ENCODE data around the gene ERGIC1.

ERGIC1 gene

GRCh38 chr5:172901788-172902496, 67.9 kb downstream of the ERGIC1 start:
- no peak for DNase-seq (ENCODE audit: low spot score)

GRCh38 chr5:172902497-172903472, 68.7 kb downstream of the ERGIC1 start:
- DNase-seq (ENCODE audit: low spot score), result no peak

- DNase-seq (ENCODE audit: low spot score), result no peak
Measured at GRCh38 chr5:172903790-172904189, 69.7 kb downstream of the ERGIC1 start.

DNA sequence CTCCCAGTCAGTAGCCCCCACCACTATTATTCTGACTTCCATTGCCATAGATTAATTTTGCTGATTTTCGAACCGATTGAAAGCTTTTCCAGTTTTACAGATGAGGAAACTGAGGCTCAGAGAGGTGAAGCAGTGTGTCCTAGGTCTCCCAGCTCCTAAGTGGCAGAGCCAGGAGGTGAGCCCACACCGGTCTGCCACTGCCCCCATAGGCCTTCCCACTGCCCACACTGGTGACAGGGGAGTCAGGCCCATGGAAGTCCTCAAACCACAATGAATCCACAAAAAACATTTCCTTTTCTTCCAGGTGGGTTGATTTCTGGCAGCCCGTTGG, 70.2 kb downstream of the ERGIC1 start:
- no peak for DNase-seq (ENCODE audit: low spot score)

GRCh38 chr5:172904643-172905345, 70.7 kb downstream of the ERGIC1 start:
- peak; percentile 61 for DNase-seq (ENCODE audit: low spot score)

DNA sequence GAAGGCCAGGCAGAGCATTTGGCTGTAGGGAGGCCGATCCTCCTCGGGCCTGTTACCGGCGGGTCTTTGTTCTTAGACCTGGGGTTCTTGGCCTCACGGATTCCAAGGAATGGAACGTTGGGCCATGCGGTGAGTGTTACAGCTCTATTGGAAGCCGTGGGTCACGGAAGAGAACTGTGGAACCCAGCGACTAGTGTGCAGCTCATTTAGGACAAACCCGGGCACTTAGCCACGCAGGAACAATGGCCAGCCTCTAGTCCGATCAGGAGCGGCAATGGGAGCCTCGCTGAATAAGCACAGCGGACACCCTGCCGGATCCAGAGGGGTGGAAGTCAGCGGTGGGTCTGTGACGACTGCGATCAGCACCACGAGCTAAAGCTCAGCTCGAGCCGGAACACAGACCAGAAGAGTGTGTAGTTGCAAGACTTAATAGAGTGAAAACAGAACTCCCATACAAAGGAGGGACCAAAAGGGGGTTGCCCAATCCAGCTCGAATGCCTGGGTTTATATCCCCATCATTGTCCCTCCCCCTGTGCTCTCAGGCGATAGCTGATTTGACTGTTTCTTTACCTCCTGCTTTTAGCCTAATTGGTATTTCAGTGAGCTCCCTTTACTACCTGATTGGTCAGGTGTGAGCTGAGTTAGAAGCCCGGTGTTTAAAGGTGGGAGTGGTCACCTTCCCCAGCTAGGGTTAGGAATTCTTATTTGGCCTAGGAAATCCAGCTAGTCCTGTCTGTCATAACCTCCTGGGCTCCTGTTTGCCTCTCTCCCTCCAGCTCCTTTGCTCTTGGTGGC, 71.5 kb downstream of the ERGIC1 start:
- DNase-seq (ENCODE audit: low spot score), result no peak

- no peak for DNase-seq (ENCODE audit: low spot score)
Measured at GRCh38 chr5:172906436-172906835, 72.4 kb downstream of the ERGIC1 start.

GRCh38 chr5:172906888-172907287, 72.8 kb downstream of the ERGIC1 start:
- DNase-seq (ENCODE audit: low spot score), result no peak

DNA sequence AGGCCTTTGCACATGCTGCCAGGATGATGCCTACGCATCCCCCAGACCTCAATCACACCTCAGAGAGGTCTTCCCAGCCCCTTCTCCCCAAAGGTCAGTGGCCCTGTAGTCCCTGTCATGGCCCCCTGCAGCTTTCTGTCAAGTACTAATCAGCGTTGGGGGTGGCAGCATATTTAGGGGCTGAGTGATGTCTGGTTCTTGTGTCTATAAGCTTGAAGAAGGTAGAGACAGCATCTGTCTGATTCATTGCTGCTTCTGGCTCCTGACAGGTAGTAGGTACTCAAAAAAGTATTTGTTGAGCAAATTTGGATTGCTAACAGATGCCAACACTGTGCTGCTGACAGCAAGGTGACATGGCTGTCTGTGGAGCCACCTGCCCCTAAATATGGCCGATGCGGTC, 73.6 kb downstream of the ERGIC1 start:
- no peak for DNase-seq (ENCODE audit: low spot score)

GRCh38 chr5:172908662-172909061, 74.6 kb downstream of the ERGIC1 start:
- DNase-seq (ENCODE audit: low spot score), result no peak

DNA sequence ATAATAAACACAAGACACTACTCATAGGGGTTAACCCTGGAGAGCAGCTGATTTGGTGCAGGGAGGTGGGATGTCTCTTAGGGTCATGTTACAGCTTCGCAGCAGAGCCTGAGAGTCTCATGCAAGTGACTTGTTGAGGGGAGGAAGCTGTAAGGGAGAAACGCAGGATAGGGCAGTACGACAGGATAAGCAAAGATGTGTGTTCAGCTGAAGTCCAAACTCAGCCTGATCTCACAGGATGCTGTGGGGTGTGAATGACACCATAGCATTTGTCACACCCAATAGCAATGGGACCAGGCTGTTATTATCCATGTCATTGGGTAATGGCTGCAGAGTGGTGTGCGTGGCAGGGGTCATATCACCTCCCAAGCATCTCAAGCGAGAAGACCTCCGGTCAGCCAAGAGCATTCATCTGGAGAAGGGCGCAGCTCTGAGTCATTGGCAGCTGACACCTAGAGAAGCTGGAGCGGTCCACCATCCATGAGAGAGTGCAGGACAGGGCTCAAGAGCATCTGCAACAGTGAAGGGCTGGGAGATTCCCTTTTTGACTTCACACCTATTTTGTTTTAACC, 76.0 kb downstream of the ERGIC1 start:
- DNase-seq (ENCODE audit: low spot score), result no peak

DNA sequence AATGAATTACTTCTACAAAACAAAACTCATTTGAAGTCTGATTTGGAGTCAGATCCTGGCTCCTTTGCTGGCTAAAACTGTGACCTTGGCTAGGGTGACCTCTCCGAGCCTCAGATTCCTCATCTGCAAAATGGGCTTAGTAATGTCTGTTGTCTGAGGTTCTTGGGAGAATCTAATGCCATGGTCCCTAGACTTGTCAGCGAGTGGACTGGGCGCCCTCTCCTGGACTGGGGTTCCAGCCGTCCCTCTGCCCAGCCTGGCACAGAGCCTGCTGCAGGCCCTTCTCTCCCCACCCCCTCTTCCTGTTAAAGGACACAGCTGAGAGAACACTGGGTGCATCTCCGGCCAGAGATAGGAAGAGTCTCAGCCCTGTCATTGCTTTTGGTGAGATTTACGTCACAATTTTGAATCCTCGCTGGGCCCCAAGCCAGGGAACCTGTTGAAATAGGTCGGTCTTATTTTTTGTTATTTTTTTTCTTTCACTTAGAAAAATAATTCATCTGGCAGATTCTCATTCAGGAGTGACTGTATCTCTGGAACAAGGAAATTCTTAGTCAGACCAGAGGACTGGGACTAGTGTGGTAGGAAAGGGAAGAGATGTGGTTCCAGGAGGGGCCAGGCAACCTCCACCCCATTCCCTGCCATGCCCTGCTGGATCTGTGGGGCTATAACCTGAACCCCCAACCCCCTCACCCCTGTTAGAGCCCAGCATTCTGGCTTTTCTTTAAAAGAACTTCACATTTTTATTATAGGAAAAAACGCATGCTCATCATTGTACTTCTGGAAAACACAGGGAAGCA, 77.0 kb downstream of the ERGIC1 start:
- no peak for DNase-seq (ENCODE audit: low spot score)

GRCh38 chr5:172911628-172911880, 77.5 kb downstream of the ERGIC1 start:
- DNase-seq (ENCODE audit: low spot score), result no peak

DNA sequence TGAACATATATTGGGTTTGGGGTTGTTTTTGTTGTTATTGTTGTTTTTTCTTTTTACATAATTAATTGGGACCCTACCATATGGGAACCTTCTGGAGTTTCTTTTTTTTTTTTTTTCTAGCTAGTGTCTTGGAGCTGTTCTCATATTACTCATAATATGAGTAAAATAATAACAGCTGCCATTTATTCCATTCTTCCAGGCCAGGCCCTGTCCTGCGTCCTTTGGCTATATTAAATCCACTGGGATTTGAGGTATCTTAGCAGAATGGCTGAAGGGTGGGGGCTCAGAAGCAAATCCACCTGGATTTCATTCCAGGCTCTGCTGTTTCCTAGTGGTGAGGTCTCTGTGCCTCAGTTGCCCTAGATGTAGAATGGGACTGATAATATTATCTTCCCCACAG, 77.9 kb downstream of the ERGIC1 start:
- DNase-seq (ENCODE audit: low spot score), result no peak

DNA sequence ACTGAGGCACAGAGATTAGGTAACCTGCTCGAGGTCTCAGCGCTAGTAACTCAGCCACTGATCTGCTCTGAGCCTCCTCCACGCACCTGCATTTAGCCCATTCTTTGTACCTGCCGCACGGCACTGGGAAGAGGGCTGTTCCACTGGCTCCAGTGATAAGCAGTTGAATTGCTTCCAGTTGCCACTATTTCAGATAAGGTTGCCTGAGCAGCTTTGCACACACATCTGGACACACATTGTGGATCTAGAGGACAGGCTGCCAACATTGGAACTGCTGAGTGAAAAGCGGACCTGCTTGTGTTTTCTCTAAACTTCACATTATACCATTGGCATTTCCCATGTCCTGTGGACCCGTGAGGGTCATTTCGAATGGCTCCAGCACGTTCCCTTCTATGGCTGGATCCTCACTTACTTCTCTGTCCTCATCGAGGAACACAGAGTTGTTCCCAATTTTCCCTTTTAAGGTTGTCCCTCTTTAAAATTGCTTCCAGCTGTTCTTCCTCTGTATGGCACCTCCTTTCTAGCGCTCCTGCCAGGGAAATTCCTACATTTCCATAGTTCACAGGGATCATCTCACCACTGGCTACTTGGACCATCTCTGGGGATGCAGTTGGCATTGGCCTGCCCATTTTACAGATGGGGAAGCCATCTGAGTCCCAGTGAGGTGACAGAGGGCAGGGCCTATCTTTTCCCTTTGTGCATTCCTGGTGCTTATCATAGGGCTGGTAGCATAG, 79.2 kb downstream of the ERGIC1 start:
- DNase-seq (ENCODE audit: low spot score), result no peak

- DNase-seq (ENCODE audit: low spot score), result no peak
Measured at GRCh38 chr5:172915514-172915913, 81.5 kb downstream of the ERGIC1 start.

DNA sequence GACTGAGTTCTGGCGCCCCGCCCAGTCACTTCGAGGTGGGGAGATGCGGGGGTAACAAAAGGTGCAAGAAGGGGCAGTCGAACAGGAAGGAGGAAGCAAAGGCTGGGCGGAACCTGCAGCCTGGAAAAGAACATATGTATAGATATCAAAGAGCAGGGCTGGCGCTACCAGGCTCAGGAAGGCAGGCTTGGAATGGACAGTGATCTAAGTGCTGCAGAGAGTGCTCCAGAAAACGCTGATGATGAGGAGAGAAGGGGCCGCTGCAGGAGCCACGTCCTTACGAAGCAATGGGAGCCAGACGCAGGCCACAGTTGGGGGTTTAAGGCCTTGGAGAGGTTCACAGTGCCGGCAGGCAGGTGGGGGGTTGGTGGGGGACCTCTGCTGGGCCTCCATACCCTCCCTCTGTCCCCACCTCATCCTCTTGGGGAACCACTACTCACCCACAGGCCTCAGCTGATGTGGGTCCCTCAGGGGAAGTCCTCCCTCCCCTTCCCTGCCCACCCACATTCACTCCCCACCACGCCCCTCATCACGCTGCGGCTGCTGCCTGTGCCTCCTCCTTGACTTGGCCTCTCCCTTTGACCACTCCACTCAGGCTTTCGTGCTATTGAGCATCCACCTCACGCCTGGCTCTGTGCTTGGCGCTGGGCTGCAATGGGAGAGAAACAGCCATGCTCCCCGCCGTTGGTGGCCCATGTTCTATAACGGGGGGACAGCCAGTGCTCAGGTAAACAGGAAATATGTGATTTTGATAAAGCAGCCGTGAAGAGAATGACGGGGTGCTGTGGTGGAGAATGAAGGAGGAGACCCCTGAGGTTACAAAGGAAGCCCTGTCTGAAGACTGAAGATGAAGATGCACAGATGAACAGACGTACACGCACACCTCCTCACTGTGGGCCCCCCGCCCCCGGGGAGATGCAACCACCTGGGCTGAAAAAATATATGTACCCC, 84.6 kb downstream of the ERGIC1 start:
- DNase-seq (ENCODE audit: low spot score), result no peak

DNA sequence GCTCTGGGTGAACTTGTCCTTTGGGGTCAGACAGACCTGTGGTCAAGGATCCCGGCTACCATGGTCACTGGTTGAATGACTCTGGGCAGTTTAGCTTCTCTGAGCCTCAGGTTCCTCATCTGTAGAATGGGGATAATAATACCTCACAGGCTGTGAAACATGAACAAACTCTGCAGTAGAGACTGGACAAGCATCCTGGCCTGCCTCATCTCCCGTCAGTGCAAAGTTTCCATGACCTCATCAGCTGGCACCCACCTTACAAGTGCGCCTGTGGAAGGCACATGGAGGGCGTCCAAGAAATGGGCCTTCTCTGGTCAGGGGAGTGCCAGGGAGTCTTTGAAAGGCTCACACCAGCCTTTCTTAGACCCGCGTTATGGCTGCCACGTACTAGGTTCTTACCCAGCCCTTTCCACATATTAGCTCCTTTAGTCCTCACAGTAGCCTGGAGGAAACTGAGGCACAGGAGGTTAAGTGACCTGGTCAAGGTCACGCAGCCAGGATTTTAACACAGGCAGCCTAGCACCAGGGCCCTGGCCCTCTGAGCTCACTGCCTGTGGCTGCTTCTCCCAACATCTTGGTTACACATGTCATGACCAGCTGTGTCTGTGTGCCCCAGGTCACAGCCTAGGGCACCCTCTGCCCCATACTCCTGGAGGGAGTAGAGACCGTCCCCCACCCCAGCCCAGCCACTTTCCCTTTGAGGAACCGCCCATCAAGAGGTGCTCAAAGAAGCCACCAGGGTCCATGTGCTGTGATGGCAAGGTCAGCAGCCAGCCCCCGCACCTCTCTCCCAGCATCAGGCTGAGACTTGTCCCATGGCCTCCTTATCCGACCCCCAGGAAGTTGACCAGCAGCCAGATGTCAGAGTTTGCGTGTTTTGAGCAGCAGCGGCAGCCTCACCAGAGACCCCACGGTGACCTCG, 85.7 kb downstream of the ERGIC1 start:
- no peak for DNase-seq (ENCODE audit: low spot score)

Measured in LoVo (cell line).